CD4-positive, alpha-beta T cell treated with Interleukin-17A for 1 hour (primary cell): ENCODE measurements around the gene OGFOD2.

Experiments used
- DNase-seq: peaks from one replicate; pipeline ENCODE4 v3.0.0-alpha.2; 2020

Gene OGFOD2

GRCh38 chr12:122989225-122989839 lies 14.3 kb downstream of the OGFOD2 start:
- no peak for DNase-seq

GRCh38 chr12:122989874-122990419 lies 14.9 kb downstream of the OGFOD2 start:
- no peak for DNase-seq

DNA sequence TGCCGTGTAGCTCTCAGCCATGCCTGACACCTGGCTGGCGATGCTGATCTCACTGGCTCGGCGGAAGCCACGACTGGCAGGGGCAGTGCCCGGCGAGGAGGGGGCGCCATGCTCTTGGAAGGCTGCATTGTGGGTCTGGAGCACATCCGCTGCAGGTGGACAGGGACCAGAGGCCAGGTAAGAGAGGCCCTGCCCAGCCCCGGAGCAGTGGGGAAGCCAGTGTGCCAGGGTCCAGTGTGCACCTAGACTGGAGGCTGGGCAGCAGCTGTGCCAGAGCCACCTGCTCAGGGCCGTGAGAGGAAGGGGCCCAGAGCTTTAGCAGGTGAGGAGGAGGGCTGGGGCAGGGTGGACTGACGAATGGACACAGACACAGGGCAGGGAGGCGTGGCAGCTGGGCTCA lies 15.5 kb downstream of the OGFOD2 start:
- DNase-seq, result no peak

GRCh38 chr12:122990961-122991622 lies 16.0 kb downstream of the OGFOD2 start:
- no peak for DNase-seq

DNA sequence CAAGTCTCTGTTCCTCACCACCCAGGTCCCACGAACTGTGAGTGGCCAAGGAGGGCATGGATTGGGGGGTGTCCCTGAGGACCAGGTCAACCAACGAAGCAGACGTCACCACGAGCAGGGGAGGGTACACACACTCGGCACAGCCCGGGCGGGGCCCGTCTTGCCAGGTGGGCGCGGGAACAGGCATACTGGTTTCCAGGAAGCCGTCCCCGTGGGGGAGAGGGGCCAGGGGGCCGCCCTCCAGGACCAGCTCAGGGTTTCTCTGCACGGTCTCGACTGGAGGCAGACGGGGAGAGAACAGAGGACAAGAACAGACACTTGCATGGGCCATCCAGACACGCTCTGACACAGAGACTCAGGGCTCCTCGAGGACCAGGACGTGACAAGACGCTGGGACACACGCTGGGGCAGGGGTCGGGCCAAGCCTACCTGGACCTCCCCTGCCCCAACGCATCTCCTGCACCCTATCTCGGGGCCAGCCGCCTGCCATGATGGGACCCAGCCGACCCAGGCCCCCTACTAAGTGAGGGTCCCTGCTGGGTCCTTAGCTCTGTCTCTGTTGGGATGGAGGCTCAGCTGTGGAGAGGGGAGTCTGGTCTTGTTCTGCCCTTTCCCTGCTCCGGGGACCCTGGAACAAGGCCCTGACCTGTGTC lies 16.7 kb downstream of the OGFOD2 start:
- no peak for DNase-seq

DNA sequence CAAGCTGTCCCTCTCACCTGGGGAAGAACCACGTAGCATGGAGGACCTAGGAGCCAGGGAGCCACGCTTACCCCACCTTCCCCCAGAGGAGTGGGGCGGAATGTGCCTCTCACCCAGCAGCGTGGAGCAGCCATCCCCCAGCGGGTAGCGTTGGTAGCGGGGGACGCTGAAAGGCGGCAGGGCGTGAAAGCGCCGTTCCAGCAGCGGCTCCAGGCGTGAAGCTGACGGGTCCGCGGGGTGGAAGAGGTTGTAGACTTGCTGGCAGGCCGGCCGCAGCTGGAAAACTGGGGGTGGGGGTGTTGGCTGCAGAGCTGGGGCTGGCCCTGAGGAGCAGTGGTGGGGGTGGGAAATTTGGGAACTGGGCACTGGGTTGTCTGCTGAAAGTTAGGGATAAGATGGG lies 17.3 kb downstream of the OGFOD2 start:
- DNase-seq, result no peak

- no peak for DNase-seq
Observed at GRCh38 chr12:122994140-122994675, 19.2 kb downstream of the OGFOD2 start.

GRCh38 chr12:122994781-122995502 lies 19.9 kb downstream of the OGFOD2 start:
- DNase-seq, result no peak

- no peak for DNase-seq
Observed at GRCh38 chr12:122995503-122996187, 20.6 kb downstream of the OGFOD2 start.

DNA sequence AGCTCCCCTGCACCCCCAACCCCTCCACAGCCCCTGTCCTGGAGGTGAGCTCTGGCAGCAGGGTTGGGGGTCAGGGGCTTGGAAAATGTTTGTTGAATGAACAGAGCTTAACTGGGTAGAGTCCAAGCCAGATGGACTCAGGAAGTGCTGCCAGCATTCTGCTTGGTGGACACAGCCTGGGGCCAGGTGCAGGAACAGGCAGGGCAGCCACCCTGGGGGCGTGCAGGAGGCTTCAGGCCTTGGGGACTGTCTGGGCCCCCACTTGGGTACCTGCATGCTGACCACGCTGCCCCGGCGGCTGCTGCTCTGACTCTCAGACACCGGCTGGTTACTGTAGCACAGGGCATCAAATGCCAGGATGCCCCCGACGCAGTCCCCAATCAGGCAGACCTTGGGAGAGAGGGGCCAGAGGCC lies 21.2 kb downstream of the OGFOD2 start:
- no peak for DNase-seq

DNA sequence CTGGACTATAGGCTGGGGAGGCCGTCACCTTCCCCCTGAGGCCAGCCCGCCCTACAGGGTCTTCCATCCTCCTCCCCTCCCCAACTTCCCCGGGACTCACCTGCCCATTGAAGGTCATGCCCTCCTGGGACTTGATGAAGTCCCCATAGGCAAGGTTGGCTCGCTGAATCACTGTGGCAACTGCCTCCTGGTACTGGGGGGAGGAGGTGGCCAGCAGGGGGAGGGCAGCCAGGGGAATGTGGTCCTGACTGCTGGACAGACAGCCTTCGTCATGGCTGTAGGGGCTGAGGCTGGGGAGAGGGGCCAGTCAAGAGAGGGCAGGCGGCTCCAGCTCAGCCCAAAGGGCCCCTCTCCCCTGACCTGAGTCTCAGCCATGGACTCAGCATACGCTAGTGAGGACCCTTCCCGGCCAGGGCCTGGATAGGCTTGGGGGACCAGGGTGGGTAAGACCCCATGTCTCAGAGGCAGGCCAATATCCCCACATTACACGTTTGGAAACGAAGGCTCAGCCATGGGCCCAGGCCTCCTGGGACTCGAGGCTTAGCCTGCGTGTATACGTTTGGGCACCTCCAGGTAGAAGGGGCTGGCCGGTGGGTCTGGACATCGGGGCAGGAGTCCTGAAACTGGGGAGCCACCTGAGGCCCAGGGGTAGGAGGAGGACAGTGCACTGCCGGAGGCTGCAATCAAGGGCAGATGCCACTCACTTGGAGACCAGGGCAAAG lies 21.7 kb downstream of the OGFOD2 start:
- DNase-seq, result no peak

- DNase-seq, result no peak
Observed at GRCh38 chr12:122997343-122998250, 22.6 kb downstream of the OGFOD2 start.

DNA sequence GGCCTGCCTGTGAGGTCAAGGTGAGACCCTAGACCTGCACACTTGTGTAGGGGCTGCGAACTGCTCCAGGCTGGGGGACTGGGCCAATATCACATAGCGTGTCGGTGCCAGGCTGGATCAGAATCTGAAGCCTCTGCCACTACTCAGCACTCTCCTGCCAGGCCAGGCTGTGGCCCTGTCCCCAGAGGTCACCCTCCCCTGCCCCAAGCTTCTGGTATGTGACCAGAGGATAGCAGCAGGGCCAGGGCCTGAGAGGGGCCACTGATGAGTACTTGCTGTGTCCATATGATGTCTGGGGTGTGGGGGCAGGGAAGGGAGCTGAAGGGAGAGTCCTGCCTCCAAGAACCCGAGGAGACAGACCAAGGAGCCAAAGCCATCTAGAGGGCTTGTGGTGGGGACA lies 23.3 kb downstream of the OGFOD2 start:
- DNase-seq, result no peak

GRCh38 chr12:122999196-122999946 lies 24.3 kb downstream of the OGFOD2 start:
- no peak for DNase-seq

GRCh38 chr12:122999986-123000420 lies 25.0 kb downstream of the OGFOD2 start:
- no peak for DNase-seq

GRCh38 chr12:123000578-123000977 lies 25.5 kb downstream of the OGFOD2 start:
- DNase-seq, result no peak

DNA sequence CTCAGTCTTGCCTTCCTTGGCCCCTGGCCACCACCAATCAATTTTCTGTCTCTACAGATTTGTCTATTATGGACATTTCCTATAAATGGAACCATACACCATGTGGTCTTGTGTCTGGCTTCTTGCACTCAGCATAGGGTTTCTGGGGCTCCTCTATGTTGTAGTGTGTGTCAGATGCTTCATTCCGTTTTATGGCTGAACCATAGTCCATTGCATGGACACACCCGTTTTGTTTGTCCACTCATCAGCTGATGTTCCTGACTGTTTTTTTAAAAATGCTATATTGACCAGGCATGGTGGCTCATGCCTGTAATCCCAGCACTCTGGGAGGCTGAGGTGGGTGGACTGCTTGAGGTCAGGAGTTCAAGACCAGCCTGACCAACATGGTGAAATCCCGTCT lies 26.4 kb downstream of the OGFOD2 start:
- DNase-seq, result no peak

- no peak for DNase-seq
Observed at GRCh38 chr12:123003257-123003656, 28.2 kb downstream of the OGFOD2 start.

DNA sequence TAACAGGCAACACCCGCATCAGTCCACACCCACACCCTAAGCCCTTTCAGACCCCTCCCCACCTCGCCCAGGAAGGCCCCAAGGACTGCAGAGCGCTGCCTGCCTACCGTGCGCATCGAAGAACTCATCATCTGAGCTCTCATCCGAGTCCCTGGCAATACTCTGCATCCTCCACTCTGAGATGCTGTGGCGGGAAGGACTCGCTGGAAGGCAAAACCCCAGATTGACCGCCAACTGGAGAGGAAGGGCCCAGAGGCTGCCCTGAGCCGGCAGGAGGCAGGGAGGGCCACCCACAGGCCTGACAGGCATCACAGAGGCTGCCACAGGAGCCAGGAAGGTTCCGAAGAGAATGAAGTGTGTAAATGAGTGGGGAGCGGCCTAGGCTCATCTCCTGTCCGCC lies 29.2 kb downstream of the OGFOD2 start:
- no peak for DNase-seq

GRCh38 chr12:123005081-123005626 lies 30.1 kb downstream of the OGFOD2 start:
- DNase-seq, result no peak
